NCI-H1092 treated with DMSO at 0.1 percent for 48 hours (cell line): ENCODE measurements around the gene ZNF682.
"Not testable (repeated sequence)": the region's sequence is repeated elsewhere in the genome, so short reads cannot be mapped to it uniquely, and the experiment has no call there.

Experiments
- DNase-seq: peaks from one replicate; lab custom pipeline; 2025; lab: John Stamatoyannopoulos, UW

Gene ZNF682

GRCh38 chr19:19997656-19998268 lies 41.5 kb downstream of the ZNF682 start:
- peak; percentile 5 for DNase-seq

GRCh38 chr19:19966862-19967261 lies 72.4 kb downstream of the ZNF682 start:
- DNase-seq: no peak

GRCh38 chr19:19966126-19966525 lies 73.2 kb downstream of the ZNF682 start:
- not testable (repeated sequence) for DNase-seq

GRCh38 chr19:19964416-19964815 lies 74.9 kb downstream of the ZNF682 start:
- DNase-seq: no peak

DNA sequence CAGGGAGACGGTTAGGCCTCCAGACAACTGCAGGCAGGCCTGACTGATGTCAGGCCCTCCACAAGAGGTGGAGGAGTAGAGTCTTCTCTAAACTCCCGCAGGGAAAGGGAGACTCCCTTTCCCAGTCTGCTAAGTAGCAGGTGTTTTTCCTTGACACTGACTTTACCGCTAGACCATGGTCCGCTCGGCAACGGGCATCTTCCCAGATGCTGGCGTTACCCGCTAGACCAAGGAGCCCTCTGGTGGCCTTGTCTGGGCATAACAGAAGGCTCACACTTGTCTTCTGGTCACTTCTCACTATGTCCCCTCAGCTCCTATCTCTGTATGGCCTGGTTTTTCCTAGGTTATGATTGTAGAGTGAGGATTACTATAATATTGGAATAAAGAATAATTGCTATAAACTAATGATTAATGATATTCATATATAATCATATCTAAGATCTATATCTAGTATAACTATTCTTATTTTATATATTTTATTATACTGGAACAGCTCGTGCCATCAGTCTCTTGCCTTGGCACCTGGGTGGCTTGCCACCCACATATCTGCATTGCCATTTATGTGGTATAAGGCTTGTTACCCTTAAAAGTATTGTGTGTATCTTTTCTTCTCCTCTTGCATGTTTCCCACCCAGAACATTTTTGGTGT lies 80.0 kb downstream of the ZNF682 start:
- peak; percentile 47 for DNase-seq

DNA sequence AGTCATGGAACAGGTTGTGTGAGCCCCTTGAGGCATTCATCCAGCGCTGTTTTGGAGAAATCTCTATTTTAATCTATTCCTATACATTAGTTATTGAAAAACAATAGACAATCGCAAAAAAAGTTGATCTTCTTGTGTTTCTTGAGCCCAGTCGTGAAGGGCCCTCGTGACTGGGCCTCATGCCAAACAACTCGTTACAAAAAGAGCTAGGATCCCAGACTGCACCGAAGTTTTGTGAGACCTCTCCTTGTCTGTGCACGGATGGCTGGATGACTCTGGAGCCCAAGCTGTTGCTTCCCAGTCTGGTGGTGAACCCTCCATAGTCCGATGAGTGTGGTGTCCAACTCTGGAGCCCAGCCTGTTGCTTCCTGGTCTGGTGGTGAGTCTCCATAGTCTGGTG lies 81.5 kb downstream of the ZNF682 start:
- not testable (repeated sequence) for DNase-seq

- DNase-seq: no peak
These were observed 82.8 kb downstream of the ZNF682 start for GRCh38 chr19:19956434-19957075.

GRCh38 chr19:19955208-19955607 lies 84.1 kb downstream of the ZNF682 start:
- no peak for DNase-seq
